Right forelimb (tissue), 1 donor: ENCODE data around the gene FAM234B.

Source experiments
- DNase-seq: peaks from one replicate; pipeline ENCODE4 v3.0.0-alpha.2; 2018

FAM234B gene

DNA sequence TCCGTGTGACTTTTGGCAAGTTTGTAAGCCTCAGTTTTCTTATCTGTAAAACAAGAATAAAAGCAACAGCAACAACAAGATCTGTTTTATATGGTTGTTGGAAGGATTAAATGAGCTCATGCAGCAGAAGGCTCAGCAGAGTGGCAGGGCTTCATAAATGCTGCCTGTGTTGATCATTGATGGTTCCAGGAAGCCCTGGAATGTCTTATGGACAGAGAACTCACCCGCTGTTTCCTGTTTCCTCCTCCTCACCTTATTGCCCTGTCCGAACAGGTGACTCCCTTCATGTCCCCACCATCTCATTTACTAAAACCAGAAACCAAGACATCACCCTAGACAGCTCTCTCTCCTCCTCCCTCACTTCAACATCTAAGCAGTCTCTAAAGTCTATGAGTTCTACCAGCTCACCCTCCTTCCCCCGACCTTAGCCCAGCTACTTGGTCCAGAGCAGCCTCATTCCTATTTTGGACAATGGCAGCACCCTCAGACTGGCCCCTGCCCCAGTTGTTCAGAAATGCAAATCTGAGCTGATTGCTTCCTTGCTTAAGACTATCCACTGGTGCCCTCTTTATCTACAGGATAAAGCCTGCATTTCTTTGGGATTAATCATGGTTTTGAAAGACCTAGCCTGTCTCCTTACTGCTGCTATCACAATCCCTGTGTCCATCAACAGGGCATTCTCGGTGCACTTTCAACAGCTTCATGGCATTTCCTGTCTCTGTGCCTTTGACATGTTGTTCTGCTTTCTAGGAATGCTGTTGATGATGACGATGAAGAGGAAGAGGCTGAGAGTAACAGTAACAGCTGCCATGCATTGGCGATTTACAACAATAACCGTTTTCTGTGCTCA lies 80.7 kb downstream of the FAM234B start:
- no peak for DNase-seq

DNA sequence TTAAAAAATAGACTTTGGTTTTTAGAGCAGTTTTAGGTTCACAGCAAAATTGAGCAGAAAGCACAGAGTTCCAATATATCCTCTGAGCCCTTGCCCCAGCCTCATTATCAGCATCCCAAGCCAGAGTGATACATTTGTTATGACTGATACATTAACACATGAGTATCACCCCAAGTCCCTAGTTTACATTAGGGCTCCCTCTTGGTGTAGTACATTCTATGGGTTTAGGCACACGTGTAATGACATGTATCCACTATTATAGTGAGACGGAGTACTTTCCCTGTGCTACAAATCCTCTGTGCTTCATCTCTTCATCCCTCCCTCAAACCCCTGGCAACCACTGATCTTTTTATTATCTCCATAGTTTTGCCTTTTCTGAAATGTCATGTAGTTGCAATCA lies 81.8 kb downstream of the FAM234B start:
- DNase-seq: no peak

DNA sequence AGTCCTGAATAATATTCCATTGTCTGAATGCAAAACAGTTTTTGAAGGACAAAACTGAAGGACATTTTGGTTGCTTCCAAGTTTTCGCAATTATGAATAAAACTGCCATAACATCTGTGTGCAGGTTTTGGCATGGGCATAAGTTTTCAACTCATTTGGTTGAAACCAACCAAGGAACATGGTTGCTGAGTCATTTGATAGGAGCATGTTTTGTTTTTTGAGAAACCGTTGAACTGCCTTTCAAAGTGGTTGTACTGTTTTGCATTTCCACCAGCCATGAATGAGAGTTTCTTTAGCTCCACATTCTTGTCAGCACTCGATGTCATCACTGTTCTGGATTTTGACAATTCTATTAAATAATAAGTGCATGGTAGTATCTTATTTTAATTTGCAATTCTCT lies 82.3 kb downstream of the FAM234B start:
- no peak for DNase-seq

- DNase-seq: no peak
Measured at GRCh38 chr12:13127444-13127843, 83.3 kb downstream of the FAM234B start.

DNA sequence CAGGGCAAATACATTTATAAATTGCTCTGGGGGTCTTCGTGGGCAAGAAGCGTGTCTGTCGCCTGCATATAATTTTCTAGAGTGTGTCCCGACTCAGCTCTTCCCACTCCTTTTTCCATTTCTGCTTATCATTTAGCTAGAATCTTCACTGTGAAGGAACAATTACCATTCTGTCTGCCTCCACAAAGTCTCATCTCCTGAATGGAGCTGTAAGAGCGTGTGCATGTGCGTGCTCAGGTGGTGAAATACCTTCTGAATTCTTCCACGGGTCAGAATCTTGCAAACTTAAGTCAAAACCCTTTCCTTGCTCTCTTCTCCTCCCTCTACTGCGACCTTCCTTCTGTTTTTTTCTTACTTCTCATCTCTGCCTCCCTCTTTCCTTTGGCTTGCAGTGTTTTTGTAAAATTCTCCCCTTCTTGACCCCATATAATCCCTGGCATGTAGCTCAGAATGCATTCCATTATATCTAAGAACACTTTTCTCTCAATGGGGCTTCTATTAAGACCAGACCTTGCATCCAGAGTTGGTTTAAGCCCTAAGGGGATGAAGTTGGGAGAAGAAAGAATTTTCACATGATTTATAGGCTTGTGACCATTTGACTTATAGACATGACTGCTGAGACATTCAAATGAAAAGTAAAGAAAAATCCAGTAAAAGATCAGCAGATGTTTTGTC lies 84.2 kb downstream of the FAM234B start:
- no peak for DNase-seq

DNA sequence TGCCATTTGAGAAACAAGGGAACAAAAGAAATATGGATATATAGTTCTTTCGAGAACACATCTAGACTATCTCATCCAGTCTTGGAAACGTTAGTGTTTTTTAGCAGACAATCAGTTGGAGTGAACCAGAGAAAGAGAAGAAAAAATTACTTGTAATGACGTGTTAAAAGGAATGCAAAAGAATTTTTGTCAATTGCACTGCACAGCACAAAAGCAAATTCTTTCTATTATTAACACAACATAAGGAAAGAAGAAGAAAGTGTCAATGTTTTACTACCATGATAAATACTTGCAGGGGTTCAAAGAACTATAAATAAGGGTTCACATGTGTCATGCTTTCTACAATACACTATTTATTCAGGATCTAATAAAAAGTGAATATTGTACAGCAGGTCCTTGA lies 86.8 kb downstream of the FAM234B start:
- DNase-seq: no peak
